D721Med (cell line): ENCODE measurements around the gene MPRIP.

Experiments used
- DNase-seq: peaks from one replicate; pipeline ENCODE4 v3.0.0; 2011; ENCODE audit warnings: low spot score; ENCODE audit not compliant: insufficient read length
- FAIRE-seq: peaks from 2 replicates; lab custom pipeline; 2011; peaks lifted over from hg19 to GRCh38; lab: Jason Lieb, UNC
- TF ChIP-seq, protein P1 (sequence below): IDR thresholded peaks from 2 replicates; pipeline ENCODE4 v1.5.1; 2012; ENCODE audit warnings: mild to moderate bottlenecking, control low read depth; ENCODE audit not compliant: insufficient read depth; ENCODE audit errors: missing control alignments

The MPRIP gene

DNA sequence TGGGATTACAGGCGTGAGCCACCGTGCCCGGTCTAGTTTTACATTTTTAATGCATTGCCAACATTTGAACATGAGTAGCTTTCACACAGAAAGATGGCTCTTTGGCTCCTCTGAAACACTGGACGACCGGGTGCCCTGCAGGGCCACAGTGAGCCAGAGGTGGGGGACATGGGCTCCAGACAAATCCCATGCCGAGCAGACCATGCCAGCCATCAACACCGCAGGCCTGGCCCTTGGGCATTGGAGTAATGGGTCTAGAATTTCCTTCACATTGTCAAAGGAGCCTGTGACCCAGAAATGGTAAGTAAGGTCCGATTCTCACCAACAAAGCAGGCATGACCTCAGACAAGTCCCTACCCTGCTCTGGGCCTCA lies 21.4 kb upstream of the MPRIP start:
- FAIRE-seq (no peak), DNase-seq (no peak)
- TF ChIP-seq, protein P1, sequence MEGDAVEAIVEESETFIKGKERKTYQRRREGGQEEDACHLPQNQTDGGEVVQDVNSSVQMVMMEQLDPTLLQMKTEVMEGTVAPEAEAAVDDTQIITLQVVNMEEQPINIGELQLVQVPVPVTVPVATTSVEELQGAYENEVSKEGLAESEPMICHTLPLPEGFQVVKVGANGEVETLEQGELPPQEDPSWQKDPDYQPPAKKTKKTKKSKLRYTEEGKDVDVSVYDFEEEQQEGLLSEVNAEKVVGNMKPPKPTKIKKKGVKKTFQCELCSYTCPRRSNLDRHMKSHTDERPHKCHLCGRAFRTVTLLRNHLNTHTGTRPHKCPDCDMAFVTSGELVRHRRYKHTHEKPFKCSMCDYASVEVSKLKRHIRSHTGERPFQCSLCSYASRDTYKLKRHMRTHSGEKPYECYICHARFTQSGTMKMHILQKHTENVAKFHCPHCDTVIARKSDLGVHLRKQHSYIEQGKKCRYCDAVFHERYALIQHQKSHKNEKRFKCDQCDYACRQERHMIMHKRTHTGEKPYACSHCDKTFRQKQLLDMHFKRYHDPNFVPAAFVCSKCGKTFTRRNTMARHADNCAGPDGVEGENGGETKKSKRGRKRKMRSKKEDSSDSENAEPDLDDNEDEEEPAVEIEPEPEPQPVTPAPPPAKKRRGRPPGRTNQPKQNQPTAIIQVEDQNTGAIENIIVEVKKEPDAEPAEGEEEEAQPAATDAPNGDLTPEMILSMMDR: no peak

DNA sequence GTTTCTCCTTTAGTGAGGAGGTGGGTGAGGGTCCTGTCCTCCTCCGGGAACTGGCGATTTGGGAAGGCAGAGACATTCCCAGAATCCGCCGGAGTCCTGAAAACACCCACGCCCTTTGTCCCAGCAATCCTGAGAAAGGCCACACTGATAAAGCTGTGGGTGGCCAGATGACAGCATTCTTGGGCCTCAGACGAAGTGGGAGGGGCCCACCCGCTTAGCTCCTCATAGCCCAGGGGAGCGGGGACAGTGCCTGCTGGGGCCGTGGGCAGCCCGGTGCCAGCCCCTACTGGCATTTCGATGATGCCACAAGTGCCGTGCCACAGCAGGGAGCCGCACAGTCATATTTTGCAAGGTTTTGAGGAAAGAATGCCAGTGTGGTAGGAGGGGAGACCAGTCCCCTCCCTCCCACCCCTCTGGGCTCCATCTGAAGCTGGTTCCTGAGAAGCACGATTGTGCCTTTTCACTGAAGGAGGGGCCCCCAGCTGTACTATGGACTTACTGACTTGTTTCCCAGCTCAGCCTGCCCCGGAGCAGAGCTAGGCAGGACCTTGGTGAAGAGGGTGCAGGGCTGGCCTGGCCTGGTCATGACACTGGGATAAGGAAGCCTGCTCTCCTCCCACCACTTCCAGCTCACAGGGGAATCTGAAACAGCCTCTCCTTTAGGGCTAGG lies 20.9 kb upstream of the MPRIP start:
- DNase-seq (no peak), FAIRE-seq (no peak)
- TF ChIP-seq, protein P1: no peak

DNA sequence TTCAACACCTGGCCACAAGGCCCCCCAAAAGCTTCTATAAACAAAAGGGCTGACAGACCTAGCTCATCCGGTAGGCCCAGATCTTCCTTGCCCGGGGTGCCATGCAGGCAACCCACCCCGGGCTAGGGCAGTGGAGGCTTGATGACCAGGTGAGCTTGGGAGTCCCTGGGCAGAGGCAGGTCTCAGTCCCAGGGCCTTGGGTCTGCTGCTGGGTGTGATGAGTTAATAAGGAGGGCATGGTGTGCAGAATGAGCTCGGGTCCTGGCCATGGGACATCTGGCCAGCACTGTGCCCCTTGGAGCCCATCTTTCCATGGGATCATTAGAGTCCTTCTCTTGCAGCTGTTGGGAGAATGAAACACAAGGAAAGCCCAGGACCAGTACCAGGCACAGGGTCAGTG lies 20.2 kb upstream of the MPRIP start:
- DNase-seq: no peak
- TF ChIP-seq, protein P1: no peak
- no peak for FAIRE-seq

DNA sequence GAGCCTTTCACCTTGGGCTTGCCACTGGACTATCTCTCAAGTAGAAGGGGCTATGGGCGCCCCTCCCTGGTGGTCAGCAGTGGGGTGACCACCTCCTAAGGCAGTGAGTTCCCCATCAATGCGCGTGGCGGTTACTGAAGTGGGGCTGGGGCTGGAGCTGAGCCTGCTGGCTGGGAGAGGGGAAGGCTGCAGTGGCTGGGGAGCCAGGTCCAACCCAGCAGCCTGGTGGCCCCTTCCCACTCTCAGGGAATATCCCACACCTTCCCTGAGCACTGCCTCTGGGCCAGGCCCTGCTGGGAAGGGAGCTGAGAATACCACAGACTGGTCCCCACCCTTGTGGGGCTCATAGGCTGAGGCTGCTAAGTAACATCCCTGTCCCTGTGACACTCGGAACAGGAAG lies 19.8 kb upstream of the MPRIP start:
- TF ChIP-seq, protein P1: no peak
- DNase-seq: no peak
- FAIRE-seq: no peak

DNA sequence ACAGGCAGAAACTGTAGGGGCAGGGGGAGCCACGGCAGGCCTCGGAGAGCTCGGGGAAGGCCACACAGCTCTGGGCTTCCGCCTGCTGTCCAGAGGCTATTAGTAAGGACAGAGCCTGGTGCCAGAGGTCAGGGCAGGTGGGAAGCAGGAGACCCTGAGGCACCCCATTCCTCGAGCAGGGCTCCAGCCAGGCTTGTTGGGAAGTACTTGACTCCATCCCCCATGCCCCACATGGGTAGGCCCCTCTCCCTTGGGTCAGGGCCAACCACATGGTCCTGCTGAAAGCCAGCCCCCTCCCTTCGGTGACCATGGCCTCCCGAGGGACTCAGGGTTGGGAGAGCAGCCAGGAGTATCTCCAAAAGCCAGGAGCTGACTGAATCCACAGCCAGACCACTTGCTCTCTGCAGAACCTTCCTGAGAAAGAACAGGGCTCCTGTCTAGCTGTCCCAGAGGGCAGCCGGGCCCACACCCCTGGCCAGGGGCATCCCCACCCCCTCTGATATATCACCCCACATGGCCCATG lies 17.4 kb upstream of the MPRIP start:
- TF ChIP-seq, protein P1: no peak
- no peak for FAIRE-seq
- no peak for DNase-seq

DNA sequence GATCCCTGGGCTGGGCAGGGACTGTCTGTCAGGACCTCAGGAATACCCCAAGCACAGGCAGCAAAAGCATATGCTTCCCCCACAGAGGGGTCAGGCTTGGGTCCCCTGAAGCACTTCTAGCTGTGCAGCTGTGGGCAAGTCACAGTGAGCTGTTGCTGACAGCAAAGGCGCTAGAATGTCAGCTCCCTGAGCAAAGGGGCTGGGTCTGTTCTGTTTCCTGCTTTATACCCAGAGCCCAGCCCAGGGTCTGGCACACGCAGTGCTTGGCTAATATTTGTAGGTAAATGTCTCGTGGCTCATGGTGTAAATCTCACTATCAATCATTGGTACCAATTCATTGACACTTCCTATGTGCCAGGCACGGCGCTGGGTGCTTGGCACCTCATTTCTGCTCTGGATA lies 16.6 kb upstream of the MPRIP start:
- FAIRE-seq: no peak
- DNase-seq: no peak
- TF ChIP-seq, protein P1: no peak

DNA sequence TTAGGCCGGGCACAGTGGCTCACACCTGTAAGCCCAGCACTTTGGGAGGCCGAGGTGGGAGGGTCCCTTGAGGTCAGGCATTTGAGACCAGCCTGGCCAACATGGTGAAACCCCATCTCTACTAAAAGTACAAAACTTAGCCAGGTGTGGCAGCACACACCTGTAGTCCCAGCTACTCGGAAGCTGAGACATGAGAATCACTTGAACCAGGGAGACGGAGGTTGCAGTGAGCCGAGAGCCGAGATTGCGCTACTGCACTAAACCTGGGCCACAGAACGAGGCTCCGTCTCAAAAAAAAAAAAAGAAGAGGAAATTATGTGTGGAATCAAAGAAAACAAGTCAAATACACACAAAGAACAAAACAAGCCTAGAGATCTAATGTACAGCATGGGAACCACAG lies 16.1 kb upstream of the MPRIP start:
- TF ChIP-seq, protein P1: no peak
- no peak for FAIRE-seq

More for the DNA sequence above, 16.1 kb upstream of the MPRIP start:
- no peak for DNase-seq
